GM23248 (cell line): ENCODE data around the gene GPR155. TPM values are rescaled to one million over a fixed set of nuclear protein-coding genes. Genes with fewer than 3 reads are reported as not detected.
A peak's percentile ranks its signal among the peaks of the same experiment; 100 is the strongest.

Experiments
- DNase-seq: peaks from one replicate; pipeline ENCODE4 v3.0.0-alpha.2; 2015
- H2AFZ ChIP-seq: fragments of 200-600 bp; sonication (generic); 2 replicates; pipeline ENCODE4 v1.6.1; 2016; ENCODE audit warnings: antibody characterized with exemption
- H3F3A ChIP-seq: fragments of 200-600 bp; sonication (generic); 2 replicates; pipeline ENCODE4 v1.6.1; 2016; ENCODE audit warnings: mild to moderate bottlenecking, antibody characterized with exemption, mixed run types; ENCODE audit not compliant: insufficient read depth
- H3K27ac ChIP-seq: fragments of 200-600 bp; sonication (generic); 2 replicates; pipeline ENCODE4 v1.5.1; 2016; ENCODE audit warnings: mild to moderate bottlenecking
- H3K27me3 ChIP-seq: fragments of 200-600 bp; sonication (generic); replicated peaks from 2 replicates; pipeline ENCODE4 v1.6.1; 2016; ENCODE audit warnings: mild to moderate bottlenecking; ENCODE audit not compliant: insufficient read depth
- H3K36me3 ChIP-seq: fragments of 200-600 bp; sonication (generic); 2 replicates; pipeline ENCODE4 v1.6.1; 2016; ENCODE audit warnings: low read depth, mild to moderate bottlenecking
- H3K4me1 ChIP-seq: fragments of 200-600 bp; sonication (generic); 2 replicates; pipeline ENCODE4 v1.6.1; 2016; ENCODE audit warnings: mild to moderate bottlenecking; ENCODE audit not compliant: insufficient read depth
- H3K4me2 ChIP-seq: fragments of 200-600 bp; sonication (generic); one replicate; pipeline ENCODE4 v1.6.1; 2016; ENCODE audit warnings: mild to moderate bottlenecking; ENCODE audit not compliant: unreplicated experiment
- H3K4me3 ChIP-seq: fragments of 200-600 bp; sonication (generic); 2 replicates; pipeline ENCODE4 v1.5.1; 2016; ENCODE audit warnings: mild to moderate bottlenecking
- H3K79me2 ChIP-seq: fragments of 200-600 bp; sonication (generic); 2 replicates; pipeline ENCODE4 v1.6.1; 2016; ENCODE audit warnings: mild to moderate bottlenecking; ENCODE audit not compliant: insufficient read depth
- H3K9ac ChIP-seq: fragments of 200-600 bp; sonication (generic); 2 replicates; pipeline ENCODE4 v1.6.1; 2016; ENCODE audit warnings: mild to moderate bottlenecking
- H3K9me2 ChIP-seq: fragments of 200-600 bp; sonication (generic); 2 replicates; pipeline ENCODE4 v1.6.1; 2016; ENCODE audit warnings: mixed run types, mild to moderate bottlenecking, moderate library complexity; ENCODE audit not compliant: insufficient read depth
- H3K9me3 ChIP-seq: fragments of 200-600 bp; sonication (generic); one replicate; pipeline ENCODE4 v1.6.1; 2017; ENCODE audit warnings: low read depth
- H4K20me1 ChIP-seq: fragments of 200-600 bp; sonication (generic); 2 replicates; pipeline ENCODE4 v1.6.0; 2016; ENCODE audit not compliant: insufficient read depth
- EZH2 ChIP-seq: fragments of 200-600 bp; sonication (generic); IDR thresholded peaks from 2 replicates; pipeline ENCODE4 v1.6.1; 2018; ENCODE audit warnings: antibody characterized with exemption, mild to moderate bottlenecking; ENCODE audit not compliant: insufficient read depth, poor library complexity, severe bottlenecking
- EZH2phosphoT487 ChIP-seq: fragments of 200-600 bp; sonication (generic); IDR thresholded peaks from 2 replicates; pipeline ENCODE4 v1.6.1; 2018; ENCODE audit warnings: antibody characterized with exemption, moderate library complexity, mild to moderate bottlenecking, low read depth; ENCODE audit not compliant: insufficient read depth
- WGBS, 2 experiments: methylation state at CpG; one replicate each; pipeline ENCODE4 v1.1.6; 2015 to 2017; ENCODE audit warnings: low lambda C conversion rate in 2 of 2, low coverage in 1 of 2; ENCODE audit errors: missing lambda C conversion rate in 2 of 2; 5-methylcytosine and 5-hydroxymethylcytosine counted together
- in situ Hi-C: fragments of 300-500 bp; cut with MboI; formaldehyde crosslinking; loops from 2 replicates; pipeline ENCODE4 v1.15.0; 2020
- polyA plus RNA-seq: library from polyadenylated mRNA; unstranded; fragments of >200 nt; fragmentation: Nextera tagmentation; extraction: Ambion mirVana; gene quantifications from 2 replicates; pipeline ENCODE4 v1.2.1, GENCODE V29; 2016
- total RNA-seq: library from RNA; depleted of rRNA; stranded (reverse); fragments of >200 nt; shearing (Covaris generic); gene quantifications from 2 replicates; pipeline ENCODE4 v1.2.3, GENCODE V29; 2014

Gene GPR155
- total and polyA plus RNA-seq, 2 experiments from 2014 or later, result 3.2 to 3.4 TPM

GRCh38 chr2:174527959-174528358, 41.1 kb upstream of the GPR155 start:
- Histone ChIP-seq H3K4me1 (0 out of 2 replicates have a peak, but pooled peaks cover 3% of the 10 kb centered on the region), H3K79me2 (no peaks in the 10 kb centered on the region), H3K9ac (no peak overlapping the region), H3F3A (no peaks in the 10 kb centered on the region), H4K20me1 (no peaks in the 10 kb centered on the region), H3K36me3 (no peaks in the 10 kb centered on the region), H3K4me3 (no peak overlapping the region), H3K9me2 (no peaks in the 10 kb centered on the region), H2AFZ (no peak overlapping the region), H3K4me2 (no peak overlapping the region), H3K9me3 (no peaks in the 10 kb centered on the region), H3K27me3 (peaks cover 16% of the 10 kb centered on the region), H3K27ac (no peak overlapping the region)
- in situ Hi-C loops, result loop anchor here (10.0 kb wide), 1 partner anchor 63 kb away; no protein-coding TSS in a partner anchor
- no peak for DNase-seq
- no peak for TF ChIP-seq EZH2phosphoT487
- no peak for TF ChIP-seq EZH2
- 50 to 55% methylated on average over 3 of the region's 3 CpGs for WGBS, 2 experiments

GRCh38 chr2:174527101-174527721, 40.4 kb upstream of the GPR155 start:
- no peak overlapping the region for H3K4me2 ChIP-seq
- no peak for DNase-seq
- H3K4me3 ChIP-seq, result no peak overlapping the region
- H3K4me1 ChIP-seq, result 0 out of 2 replicates have a peak, but pooled peaks cover 3% of the 10 kb centered on the region
- WGBS, 2 experiments, result 36 to 40% methylated on average over 3 of the region's 3 CpGs
- in situ Hi-C loops, result loop anchor here (10.0 kb wide), 1 partner anchor 62 kb away; no protein-coding TSS in a partner anchor
- H3K36me3 ChIP-seq, result no peaks in the 10 kb centered on the region
- no peaks in the 10 kb centered on the region for H4K20me1 ChIP-seq
- H3F3A ChIP-seq, result no peaks in the 10 kb centered on the region
- H3K9me2 ChIP-seq, result no peaks in the 10 kb centered on the region
- H3K9ac ChIP-seq, result no peak overlapping the region
- H3K79me2 ChIP-seq, result no peaks in the 10 kb centered on the region
- H3K27ac ChIP-seq, result no peak overlapping the region
- H3K9me3 ChIP-seq, result no peaks in the 10 kb centered on the region
- H3K27me3 ChIP-seq, result peaks cover 18% of the 10 kb centered on the region
- H2AFZ ChIP-seq, result no peak overlapping the region
- no peak for TF ChIP-seq EZH2
- no peak for TF ChIP-seq EZH2phosphoT487

- TF ChIP-seq EZH2, result no peak
- TF ChIP-seq EZH2phosphoT487, result no peak
- Histone ChIP-seq H3K4me3 (no peak overlapping the region), H3K9me3 (no peaks in the 10 kb centered on the region), H2AFZ (no peak overlapping the region), H3K27ac (no peak overlapping the region), H3K4me1 (no peaks in the 10 kb centered on the region), H3K4me2 (no peak overlapping the region), H3F3A (no peaks in the 10 kb centered on the region), H3K9me2 (no peaks in the 10 kb centered on the region), H3K27me3 (peaks cover 41% of the 10 kb centered on the region), H4K20me1 (no peaks in the 10 kb centered on the region), H3K79me2 (no peaks in the 10 kb centered on the region), H3K9ac (no peak overlapping the region), H3K36me3 (no peaks in the 10 kb centered on the region)
- DNase-seq, result no peak
- in situ Hi-C loops, result loop anchor here (10.0 kb wide), 1 partner anchor 60 kb away; no protein-coding TSS in a partner anchor
- 100% methylated on average over 2 of the region's 2 CpGs for WGBS, 2 experiments
These were observed 37.7 kb upstream of the GPR155 start for GRCh38 chr2:174524527-174524926.

GRCh38 chr2:174522553-174522952, 35.7 kb upstream of the GPR155 start:
- no peak overlapping the region for H3K4me2 ChIP-seq
- peak; percentile 51 for DNase-seq
- TF ChIP-seq EZH2 (no peak), EZH2phosphoT487 (no peak)
- H3K9me2 ChIP-seq, result no peaks in the 10 kb centered on the region
- no peak overlapping the region for H3K27ac ChIP-seq
- H3K4me1 ChIP-seq, result no peaks in the 10 kb centered on the region
- 13 to 23% methylated on average over 3 of the region's 3 CpGs for WGBS, 2 experiments
- H4K20me1 ChIP-seq, result no peaks in the 10 kb centered on the region
- H3K9ac ChIP-seq, result no peak overlapping the region
- H3K27me3 ChIP-seq, result peaks cover 41% of the 10 kb centered on the region
- no peaks in the 10 kb centered on the region for H3K79me2 ChIP-seq
- no peaks in the 10 kb centered on the region for H3F3A ChIP-seq
- no peak overlapping the region for H2AFZ ChIP-seq
- no peaks in the 10 kb centered on the region for H3K36me3 ChIP-seq
- H3K4me3 ChIP-seq, result no peak overlapping the region
- in situ Hi-C loops, result loop anchor here (10.0 kb wide), 1 partner anchor 58 kb away; no protein-coding TSS in a partner anchor
- H3K9me3 ChIP-seq, result no peaks in the 10 kb centered on the region
